ENCODE data around the gene SEC61A2. TPM values are rescaled to one million over a fixed set of nuclear protein-coding genes. Genes with fewer than 3 reads are reported as not detected.

The SEC61A2 gene
- total and polyA plus RNA-seq, 2 experiments from 2014 or later, result 8.7 to 17.6 TPM

- Histone ChIP-seq H3K4me1 (ENCODE audit: insufficient read depth) (no peaks in the 10 kb centered on the region), H3K9me2 (ENCODE audit: insufficient read depth) (no peaks in the 10 kb centered on the region), H4K20me1 (replicated peaks; ENCODE audit: insufficient read depth) (no peaks in the 10 kb centered on the region; the same call in 1 of the 2 replicates), H3F3A (replicated peaks; ENCODE audit: low read depth) (no peaks in the 10 kb centered on the region), H2AFZ (no peak overlapping the region), H3K27ac (ENCODE audit: low read depth) (no peak overlapping the region), H3K4me2 (no peak overlapping the region), H3K36me3 (ENCODE audit: insufficient read depth) (no peaks in the 10 kb centered on the region; the same call in 1 of the 2 replicates), H3K27me3 (ENCODE audit: insufficient read depth) (no peaks in the 10 kb centered on the region), H3K79me2 (replicated peaks; ENCODE audit: insufficient read depth) (peaks cover 13% of the 10 kb centered on the region), H3K4me3 (no peak overlapping the region)
- TF ChIP-seq, protein P1, sequence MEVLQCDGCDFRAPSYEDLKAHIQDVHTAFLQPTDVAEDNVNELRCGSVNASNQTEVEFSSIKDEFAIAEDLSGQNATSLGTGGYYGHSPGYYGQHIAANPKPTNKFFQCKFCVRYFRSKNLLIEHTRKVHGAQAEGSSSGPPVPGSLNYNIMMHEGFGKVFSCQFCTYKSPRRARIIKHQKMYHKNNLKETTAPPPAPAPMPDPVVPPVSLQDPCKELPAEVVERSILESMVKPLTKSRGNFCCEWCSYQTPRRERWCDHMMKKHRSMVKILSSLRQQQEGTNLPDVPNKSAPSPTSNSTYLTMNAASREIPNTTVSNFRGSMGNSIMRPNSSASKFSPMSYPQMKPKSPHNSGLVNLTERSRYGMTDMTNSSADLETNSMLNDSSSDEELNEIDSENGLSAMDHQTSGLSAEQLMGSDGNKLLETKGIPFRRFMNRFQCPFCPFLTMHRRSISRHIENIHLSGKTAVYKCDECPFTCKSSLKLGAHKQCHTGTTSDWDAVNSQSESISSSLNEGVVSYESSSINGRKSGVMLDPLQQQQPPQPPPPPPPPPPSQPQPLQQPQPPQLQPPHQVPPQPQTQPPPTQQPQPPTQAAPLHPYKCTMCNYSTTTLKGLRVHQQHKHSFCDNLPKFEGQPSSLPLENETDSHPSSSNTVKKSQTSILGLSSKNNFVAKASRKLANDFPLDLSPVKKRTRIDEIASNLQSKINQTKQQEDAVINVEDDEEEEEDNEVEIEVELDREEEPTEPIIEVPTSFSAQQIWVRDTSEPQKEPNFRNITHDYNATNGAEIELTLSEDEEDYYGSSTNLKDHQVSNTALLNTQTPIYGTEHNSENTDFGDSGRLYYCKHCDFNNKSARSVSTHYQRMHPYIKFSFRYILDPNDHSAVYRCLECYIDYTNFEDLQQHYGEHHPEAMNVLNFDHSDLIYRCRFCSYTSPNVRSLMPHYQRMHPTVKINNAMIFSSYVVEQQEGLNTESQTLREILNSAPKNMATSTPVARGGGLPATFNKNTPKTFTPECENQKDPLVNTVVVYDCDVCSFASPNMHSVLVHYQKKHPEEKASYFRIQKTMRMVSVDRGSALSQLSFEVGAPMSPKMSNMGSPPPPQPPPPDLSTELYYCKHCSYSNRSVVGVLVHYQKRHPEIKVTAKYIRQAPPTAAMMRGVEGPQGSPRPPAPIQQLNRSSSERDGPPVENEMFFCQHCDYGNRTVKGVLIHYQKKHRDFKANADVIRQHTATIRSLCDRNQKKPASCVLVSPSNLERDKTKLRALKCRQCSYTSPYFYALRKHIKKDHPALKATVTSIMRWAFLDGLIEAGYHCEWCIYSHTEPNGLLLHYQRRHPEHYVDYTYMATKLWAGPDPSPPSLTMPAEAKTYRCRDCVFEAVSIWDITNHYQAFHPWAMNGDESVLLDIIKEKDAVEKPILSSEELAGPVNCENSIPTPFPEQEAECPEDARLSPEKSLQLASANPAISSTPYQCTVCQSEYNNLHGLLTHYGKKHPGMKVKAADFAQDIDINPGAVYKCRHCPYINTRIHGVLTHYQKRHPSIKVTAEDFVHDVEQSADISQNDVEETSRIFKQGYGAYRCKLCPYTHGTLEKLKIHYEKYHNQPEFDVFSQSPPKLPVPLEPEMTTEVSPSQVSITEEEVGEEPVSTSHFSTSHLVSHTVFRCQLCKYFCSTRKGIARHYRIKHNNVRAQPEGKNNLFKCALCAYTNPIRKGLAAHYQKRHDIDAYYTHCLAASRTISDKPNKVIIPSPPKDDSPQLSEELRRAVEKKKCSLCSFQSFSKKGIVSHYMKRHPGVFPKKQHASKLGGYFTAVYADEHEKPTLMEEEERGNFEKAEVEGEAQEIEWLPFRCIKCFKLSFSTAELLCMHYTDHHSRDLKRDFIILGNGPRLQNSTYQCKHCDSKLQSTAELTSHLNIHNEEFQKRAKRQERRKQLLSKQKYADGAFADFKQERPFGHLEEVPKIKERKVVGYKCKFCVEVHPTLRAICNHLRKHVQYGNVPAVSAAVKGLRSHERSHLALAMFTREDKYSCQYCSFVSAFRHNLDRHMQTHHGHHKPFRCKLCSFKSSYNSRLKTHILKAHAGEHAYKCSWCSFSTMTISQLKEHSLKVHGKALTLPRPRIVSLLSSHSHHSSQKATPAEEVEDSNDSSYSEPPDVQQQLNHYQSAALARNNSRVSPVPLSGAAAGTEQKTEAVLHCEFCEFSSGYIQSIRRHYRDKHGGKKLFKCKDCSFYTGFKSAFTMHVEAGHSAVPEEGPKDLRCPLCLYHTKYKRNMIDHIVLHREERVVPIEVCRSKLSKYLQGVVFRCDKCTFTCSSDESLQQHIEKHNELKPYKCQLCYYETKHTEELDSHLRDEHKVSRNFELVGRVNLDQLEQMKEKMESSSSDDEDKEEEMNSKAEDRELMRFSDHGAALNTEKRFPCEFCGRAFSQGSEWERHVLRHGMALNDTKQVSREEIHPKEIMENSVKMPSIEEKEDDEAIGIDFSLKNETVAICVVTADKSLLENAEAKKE (CRISPR knock-in tag; IDR thresholded peaks at IDR 0.05), result no peak
- no peak for TF ChIP-seq POLR2AphosphoS5 (IDR thresholded peaks at IDR 0.05; ENCODE audit: low read depth)
- TF ChIP-seq ETS1 (IDR thresholded peaks at IDR 0.05), result no peak
- TF ChIP-seq CREB1 (CRISPR knock-in tag; IDR thresholded peaks at IDR 0.05; ENCODE audit: low read depth), result no peak
- TF ChIP-seq STAT1 (IDR thresholded peaks at IDR 0.05; ENCODE audit: unreplicated experiment), result no peak
- no peak for TF ChIP-seq NANOG (IDR thresholded peaks at IDR 0.05; ENCODE audit: borderline replicate concordance)
- TF ChIP-seq ZNF114 (CRISPR knock-in tag; IDR thresholded peaks at IDR 0.05), result no peak
- no peak for TF ChIP-seq EZH2phosphoT487 (IDR thresholded peaks at IDR 0.05; ENCODE audit: unreplicated experiment)
- Mint-ChIP-seq H3K9me3 (no peaks in the 10 kb centered on the region), H3K4me1 (no peaks in the 10 kb centered on the region), H3K4me3 (no peak overlapping the region), H3K36me3 (ENCODE audit: low read depth) (peaks cover 27% of the 10 kb centered on the region; the same call in 2 of the 3 replicates), H3K27me3 (ENCODE audit: insufficient read depth, low read depth, poor library complexity) (no peaks in the 10 kb centered on the region), H3K27ac (no peak overlapping the region)
- no peak for ATAC-seq
- no peak for DNase-seq (ENCODE audit: low spot score)
These were observed 6.2 kb downstream of the SEC61A2 start for GRCh38 chr10:12135631-12136030.

Data from GM23338 (cell line).